ENCODE measurements around the gene CEP112. TPM values are rescaled to one million over a fixed set of nuclear protein-coding genes. Genes with fewer than 3 reads are reported as not detected.

Gene CEP112
- total RNA-seq, 1 experiment from 2014 or later: 5.4 TPM

DNA sequence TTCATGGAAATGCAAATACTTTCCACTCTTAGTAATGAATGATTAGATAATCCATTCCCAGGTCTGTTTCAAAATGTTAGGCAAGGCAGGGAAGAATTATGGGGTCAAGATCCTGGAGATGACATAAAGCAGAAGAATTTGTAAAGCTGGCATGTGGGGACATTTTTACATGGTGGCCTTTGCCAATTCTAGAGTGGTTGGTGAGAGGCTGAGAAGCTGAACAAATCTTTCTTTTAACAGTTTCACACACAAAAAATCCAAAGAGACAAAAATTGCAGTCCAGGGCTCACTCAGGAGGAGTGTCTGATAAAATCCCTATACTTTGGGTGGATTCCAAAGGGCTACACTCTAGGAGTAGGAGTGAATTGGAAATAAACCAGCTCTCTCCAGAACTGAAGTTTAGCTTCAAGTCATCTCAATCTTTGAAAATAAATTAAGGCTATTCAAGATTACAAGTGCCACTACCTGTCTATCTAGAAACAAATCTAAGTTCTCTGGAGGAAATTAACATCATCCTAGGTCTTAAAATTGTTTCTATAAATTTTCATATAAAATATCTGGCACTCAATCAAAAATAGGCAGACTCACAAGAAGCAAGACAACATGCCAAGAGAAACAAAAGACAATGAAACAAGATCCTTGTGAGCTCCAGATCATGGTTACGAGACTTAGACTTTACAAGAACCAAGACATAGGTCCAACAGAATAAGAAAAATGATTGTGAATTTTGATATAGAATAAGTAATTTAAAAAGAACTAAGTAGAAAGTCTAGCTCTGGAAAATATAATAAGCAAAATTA is 517.5 kb downstream of the CEP112 start:
- CTCF ChIA-PET: no interaction called here
- TF ChIP-seq CTCF (IDR thresholded peaks at IDR 0.05; ENCODE audit: unreplicated experiment): no peak
- intact Hi-C loops (cut with micrococcal nuclease; ENCODE audit: unreplicated experiment): no loop called here
- Mint-ChIP-seq H3K27me3 (ENCODE audit: unreplicated experiment) (peaks cover 12% of the 10 kb centered on the region), H3K4me1 (ENCODE audit: low read depth, unreplicated experiment) (no peaks in the 10 kb centered on the region), H3K4me3 (ENCODE audit: low read depth, unreplicated experiment) (no peak overlapping the region), H3K36me3 (ENCODE audit: insufficient read depth, unreplicated experiment) (no peaks in the 10 kb centered on the region), H3K9me3 (ENCODE audit: low read depth, unreplicated experiment) (no peaks in the 10 kb centered on the region), H3K27ac (ENCODE audit: unreplicated experiment) (no peak overlapping the region)
- no peak for DNase-seq
- no TSS peak for BruUV-seq (replicated peaks)

GRCh38 chr17:65670667-65671371 is 521.1 kb downstream of the CEP112 start:
- no TSS peak for BruUV-seq (replicated peaks)
- TF ChIP-seq CTCF (IDR thresholded peaks at IDR 0.05; ENCODE audit: unreplicated experiment): no peak
- no peak for DNase-seq
- Mint-ChIP-seq H3K4me1 (ENCODE audit: low read depth, unreplicated experiment) (no peaks in the 10 kb centered on the region), H3K27me3 (ENCODE audit: unreplicated experiment) (peaks cover 12% of the 10 kb centered on the region), H3K9me3 (ENCODE audit: low read depth, unreplicated experiment) (no peaks in the 10 kb centered on the region), H3K36me3 (ENCODE audit: insufficient read depth, unreplicated experiment) (no peaks in the 10 kb centered on the region), H3K27ac (ENCODE audit: unreplicated experiment) (no peak overlapping the region), H3K4me3 (ENCODE audit: low read depth, unreplicated experiment) (no peak overlapping the region)
- intact Hi-C loops (cut with micrococcal nuclease; ENCODE audit: unreplicated experiment): no loop called here
- CTCF ChIA-PET: interaction anchor here (0.7 kb wide), 1 partner anchor 191 kb away, joined by 3 read pairs; no protein-coding TSS in a partner anchor

DNA sequence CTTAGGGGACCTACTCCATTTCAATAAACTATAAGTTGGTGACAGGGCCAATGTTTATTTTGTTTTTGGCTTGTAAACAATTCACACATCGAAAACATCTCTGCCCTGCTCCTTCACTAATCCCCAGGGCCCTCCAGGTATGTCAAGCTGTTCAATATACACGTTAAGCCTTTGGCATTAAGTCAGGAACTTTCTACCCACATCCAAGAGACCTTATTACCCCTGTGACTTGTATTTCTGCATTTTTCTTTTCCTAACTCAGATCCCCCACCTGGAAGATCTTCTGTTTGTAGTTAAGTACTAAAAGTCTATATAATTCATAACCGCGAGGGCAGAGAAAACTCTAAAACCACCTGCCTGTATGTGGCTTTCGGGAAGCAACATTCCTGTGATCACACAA is 523.7 kb downstream of the CEP112 start:
- no peak for TF ChIP-seq CTCF (IDR thresholded peaks at IDR 0.05; ENCODE audit: unreplicated experiment)
- Mint-ChIP-seq H3K27me3 (ENCODE audit: unreplicated experiment) (peaks cover 24% of the 10 kb centered on the region), H3K4me3 (ENCODE audit: low read depth, unreplicated experiment) (no peak overlapping the region), H3K9me3 (ENCODE audit: low read depth, unreplicated experiment) (peaks cover 2% of the 10 kb centered on the region), H3K4me1 (ENCODE audit: low read depth, unreplicated experiment) (no peaks in the 10 kb centered on the region), H3K27ac (ENCODE audit: unreplicated experiment) (no peak overlapping the region), H3K36me3 (ENCODE audit: insufficient read depth, unreplicated experiment) (no peaks in the 10 kb centered on the region)
- no peak for DNase-seq
- CTCF ChIA-PET: no interaction called here
- no TSS peak for BruUV-seq (replicated peaks)
- intact Hi-C loops (cut with micrococcal nuclease; ENCODE audit: unreplicated experiment): no loop called here

DNA sequence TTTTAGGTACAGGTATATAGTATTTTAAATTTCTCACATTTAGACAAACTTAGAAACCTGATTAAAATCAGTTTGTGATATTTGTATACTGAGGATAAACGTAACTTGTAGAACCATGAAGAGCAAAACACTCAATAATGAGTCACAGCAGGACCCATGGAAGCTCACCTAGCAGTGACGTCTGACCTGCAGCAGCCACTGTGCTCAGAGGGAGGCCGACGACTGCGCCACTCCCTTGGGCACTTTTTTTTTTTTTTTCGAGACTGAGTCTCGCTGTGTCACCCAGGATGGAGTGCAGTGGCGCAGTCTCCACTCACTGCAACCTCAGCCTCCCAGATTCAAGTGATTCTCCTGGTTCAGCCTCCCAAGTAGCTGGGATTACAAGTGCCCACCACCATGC is 524.3 kb downstream of the CEP112 start:
- no TSS peak for BruUV-seq (replicated peaks)
- CTCF ChIA-PET: no interaction called here
- no peak for DNase-seq

More for the DNA sequence above, 524.3 kb downstream of the CEP112 start:
- TF ChIP-seq CTCF (IDR thresholded peaks at IDR 0.05; ENCODE audit: unreplicated experiment): no peak
- H3K4me3 Mint-ChIP-seq (ENCODE audit: low read depth, unreplicated experiment): no peak overlapping the region
- H3K9me3 Mint-ChIP-seq (ENCODE audit: low read depth, unreplicated experiment): peaks cover 2% of the 10 kb centered on the region
- no peak overlapping the region for H3K27ac Mint-ChIP-seq (ENCODE audit: unreplicated experiment)
- no peaks in the 10 kb centered on the region for H3K4me1 Mint-ChIP-seq (ENCODE audit: low read depth, unreplicated experiment)
- H3K27me3 Mint-ChIP-seq (ENCODE audit: unreplicated experiment): peaks cover 24% of the 10 kb centered on the region
- no peaks in the 10 kb centered on the region for H3K36me3 Mint-ChIP-seq (ENCODE audit: insufficient read depth, unreplicated experiment)
- intact Hi-C loops (cut with micrococcal nuclease; ENCODE audit: unreplicated experiment): no loop called here

Data from Calu3 (cell line).